Activated CD4-positive, alpha-beta T cell treated with anti-CD3 and anti-CD28 coated beads for 4 hours (primary cell): ENCODE results near the gene PCDH11Y.
"Not testable (repeated sequence)": the region's sequence is repeated elsewhere in the genome, so short reads cannot be mapped to it uniquely, and the experiment has no call there.

Experiments used
- DNase-seq, 2 donors: peaks; one replicate each; pipeline ENCODE4 v3.0.0-alpha.2; 2020

PCDH11Y gene, protein sequence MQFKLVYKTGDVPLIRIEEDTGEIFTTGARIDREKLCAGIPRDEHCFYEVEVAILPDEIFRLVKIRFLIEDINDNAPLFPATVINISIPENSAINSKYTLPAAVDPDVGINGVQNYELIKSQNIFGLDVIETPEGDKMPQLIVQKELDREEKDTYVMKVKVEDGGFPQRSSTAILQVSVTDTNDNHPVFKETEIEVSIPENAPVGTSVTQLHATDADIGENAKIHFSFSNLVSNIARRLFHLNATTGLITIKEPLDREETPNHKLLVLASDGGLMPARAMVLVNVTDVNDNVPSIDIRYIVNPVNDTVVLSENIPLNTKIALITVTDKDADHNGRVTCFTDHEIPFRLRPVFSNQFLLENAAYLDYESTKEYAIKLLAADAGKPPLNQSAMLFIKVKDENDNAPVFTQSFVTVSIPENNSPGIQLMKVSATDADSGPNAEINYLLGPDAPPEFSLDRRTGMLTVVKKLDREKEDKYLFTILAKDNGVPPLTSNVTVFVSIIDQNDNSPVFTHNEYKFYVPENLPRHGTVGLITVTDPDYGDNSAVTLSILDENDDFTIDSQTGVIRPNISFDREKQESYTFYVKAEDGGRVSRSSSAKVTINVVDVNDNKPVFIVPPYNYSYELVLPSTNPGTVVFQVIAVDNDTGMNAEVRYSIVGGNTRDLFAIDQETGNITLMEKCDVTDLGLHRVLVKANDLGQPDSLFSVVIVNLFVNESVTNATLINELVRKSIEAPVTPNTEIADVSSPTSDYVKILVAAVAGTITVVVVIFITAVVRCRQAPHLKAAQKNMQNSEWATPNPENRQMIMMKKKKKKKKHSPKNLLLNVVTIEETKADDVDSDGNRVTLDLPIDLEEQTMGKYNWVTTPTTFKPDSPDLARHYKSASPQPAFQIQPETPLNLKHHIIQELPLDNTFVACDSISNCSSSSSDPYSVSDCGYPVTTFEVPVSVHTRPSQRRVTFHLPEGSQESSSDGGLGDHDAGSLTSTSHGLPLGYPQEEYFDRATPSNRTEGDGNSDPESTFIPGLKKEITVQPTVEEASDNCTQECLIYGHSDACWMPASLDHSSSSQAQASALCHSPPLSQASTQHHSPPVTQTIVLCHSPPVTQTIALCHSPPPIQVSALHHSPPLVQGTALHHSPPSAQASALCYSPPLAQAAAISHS (N-terminal part only)

DNA sequence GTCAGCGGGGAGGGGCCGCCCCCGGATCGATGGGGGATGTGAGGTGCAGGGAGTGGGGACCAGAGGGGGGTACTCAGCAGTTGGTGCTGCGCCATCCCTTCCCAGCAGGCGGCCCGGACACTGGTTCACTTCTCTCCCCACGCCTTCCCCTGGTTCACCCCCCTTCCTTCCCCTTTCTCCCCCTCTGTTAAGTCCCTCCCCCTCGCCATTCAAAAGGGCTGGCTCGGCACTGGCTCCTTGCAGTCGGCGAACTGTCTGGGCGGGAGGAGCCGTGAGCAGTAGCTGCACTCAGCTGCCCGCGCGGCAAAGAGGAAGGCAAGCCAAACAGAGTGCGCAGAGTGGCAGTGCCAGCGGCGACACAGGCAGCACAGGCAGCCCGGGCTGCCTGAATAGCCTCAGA lies at the start of gene PCDH11Y:
Gene PCDH11Y, plus strand, starts transcription at position 240 of the 400 bp plus-strand sequence. CDS start 56,804 bp downstream, outside the sequence.
- DNase-seq, result not testable (repeated sequence)

DNA sequence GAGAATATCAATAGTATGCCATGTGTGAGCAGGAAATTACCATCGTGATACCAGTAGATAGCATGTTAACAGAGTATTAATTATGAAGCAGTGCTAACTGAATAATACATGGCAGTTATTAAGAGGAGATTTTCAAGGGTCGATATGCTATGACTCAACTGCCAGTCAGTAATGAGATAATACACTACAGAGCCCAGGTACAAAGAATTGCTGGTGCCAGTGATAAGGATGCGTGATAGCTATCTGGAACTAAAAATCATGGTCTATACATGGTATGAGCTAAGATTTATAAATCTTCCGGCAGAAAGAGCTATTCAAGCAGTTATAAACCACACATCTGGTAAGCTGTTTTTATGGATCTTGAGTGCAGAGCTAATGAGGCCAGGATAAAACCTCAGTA lies 32.2 kb upstream of the PCDH11Y start:
- DNase-seq, result not testable (repeated sequence)

DNA sequence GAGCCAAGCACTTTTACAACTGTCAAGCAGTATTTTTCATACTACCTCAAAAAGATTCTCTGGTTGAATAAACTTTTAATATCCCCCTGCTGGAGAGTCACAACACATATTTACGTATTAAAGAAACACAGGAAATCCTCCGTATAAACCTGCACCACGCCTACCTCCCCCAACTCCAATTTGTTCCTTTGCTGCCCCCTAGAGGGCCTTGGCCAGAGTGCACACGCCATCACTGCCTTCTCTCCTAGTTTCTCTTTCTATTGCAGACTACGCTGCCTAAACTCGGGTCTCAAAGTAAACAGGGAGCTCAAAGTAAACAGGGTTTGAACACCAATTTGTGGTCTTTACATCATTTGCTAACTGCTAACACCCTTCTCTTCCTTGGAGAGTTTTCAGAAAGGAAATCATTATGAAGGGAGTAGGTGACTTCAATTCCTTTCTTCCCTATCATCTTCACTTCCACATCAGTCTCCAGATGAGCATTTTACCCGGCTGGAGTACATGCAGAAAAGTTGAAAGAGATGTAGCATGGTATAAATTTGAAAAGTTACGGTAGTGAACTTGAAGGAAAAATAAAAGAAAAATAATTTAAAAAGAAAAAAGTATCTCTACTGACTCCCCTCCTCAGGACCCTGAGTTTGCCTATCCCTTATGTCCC lies 8.2 kb upstream of the PCDH11Y start:
- DNase-seq, result not testable (repeated sequence)

DNA sequence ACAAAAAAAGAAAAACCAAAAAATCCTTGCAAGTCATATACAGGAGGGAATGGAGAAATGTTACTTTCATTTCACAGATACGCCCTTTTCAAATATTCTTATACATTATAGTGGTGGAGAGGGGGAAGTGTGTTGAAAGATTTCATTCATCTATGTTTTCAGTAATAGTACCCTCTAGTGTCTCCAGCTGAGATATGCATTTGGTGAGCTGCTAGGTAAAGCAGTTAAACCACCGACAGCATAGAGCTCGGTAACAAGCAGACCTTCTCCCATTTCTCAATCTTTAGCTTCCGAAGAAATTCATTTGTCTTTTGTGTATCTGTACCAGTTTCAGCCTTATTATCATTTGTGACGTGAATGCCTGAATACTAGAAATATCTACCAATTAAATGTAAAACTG lies 5.2 kb upstream of the PCDH11Y start:
- DNase-seq, result not testable (repeated sequence)

DNA sequence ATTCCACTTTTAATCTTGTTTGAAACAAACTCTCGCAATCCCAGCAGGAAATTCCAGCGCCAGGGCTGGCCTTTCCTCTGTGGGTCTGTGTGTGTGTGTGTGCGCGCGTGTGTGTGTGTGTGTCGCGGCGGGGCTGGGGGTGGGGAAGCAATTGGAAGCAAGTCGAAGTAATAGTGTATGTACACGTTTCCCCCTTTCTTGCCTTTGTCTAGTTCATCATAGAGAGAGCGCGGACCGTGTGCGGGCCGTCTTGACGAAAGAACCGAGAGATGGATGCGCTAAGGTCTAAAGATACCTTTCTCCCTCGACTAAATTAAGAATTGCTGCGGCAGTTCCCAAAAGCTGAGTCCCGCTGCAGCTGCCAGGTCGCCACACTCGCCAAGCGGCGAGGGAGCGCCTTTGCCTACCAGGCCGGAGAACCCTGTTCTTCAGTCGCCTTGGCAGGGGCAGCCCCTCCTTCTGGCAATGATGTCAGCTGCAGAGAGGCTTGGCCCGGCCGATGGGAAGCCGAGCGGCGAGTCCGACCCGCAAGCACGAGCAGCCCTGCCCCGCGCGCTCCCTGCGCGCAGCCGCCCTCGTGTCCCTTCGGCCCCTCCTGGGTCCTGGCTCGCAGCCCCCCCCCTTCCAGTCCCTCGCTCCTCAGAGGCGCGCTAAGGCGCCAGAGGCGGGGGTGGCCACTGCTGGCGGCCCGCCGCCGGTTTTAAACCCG lies 2.5 kb downstream of the PCDH11Y start:
- DNase-seq, result not testable (repeated sequence)

DNA sequence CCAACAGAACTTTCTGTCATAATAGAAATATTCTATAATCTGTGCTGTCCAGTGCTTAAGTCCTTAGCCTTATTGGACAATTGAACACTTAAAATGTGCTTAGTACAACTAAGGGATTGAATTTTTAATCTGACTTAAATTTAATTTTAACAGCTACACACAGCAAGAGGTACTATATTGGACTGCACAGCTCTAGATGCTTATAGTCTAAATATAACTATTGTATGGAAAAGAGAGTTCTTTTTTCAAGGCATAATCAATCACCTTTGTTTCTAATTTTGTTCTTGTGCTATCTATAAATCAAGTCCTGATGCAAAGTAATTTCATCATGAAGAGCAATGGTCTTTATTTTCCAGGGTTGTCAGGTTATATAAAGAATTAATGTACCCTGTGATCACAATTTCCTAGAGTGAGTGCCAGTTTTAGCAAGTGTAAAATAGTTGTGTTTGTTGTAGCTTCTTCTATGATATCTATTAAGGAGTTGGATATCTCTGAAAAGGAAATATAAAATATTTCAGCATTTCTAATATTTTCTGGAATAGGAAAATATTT lies 39.0 kb downstream of the PCDH11Y start:
- not testable (repeated sequence) for DNase-seq

DNA sequence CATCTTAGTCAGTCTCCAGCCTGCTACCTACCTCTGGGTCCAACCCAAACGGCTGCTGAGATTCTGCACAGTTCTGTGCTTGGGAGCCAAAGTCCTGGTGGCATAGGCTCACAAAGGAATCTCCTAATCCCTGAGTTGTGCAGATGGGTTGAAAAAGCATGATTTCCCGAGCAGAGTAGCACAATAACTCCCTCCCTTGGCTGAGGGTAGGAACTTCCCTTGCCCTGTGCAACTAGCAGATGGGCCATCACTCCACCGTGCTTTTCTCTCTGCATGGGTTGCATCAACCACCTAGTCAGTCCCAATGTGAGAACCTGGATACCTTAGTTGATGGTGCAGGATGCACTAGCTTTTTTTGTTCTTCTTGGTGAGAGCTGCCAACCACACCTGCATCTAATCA lies 82.9 kb downstream of the PCDH11Y start:
- DNase-seq, result not testable (repeated sequence)

DNA sequence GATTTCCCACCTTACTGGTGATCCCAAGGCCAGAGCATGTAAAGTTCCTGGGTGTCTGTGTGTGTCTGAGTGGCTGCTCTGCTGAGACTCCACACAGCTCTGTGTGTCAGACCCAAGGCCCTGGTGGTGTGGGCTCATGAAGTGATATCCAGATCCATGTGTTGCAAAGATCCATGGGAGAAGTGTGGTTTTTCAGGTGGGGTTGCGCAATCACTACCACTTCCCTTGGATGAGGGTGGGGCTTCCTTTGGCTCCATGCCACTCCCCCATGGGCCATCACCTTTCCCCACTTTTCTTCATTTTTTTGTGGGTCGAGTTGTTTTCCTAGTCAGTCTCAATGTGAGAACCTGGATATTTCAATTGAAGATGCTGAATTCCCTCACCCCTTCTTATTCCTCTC lies 182.9 kb downstream of the PCDH11Y start:
- DNase-seq, result not testable (repeated sequence)

DNA sequence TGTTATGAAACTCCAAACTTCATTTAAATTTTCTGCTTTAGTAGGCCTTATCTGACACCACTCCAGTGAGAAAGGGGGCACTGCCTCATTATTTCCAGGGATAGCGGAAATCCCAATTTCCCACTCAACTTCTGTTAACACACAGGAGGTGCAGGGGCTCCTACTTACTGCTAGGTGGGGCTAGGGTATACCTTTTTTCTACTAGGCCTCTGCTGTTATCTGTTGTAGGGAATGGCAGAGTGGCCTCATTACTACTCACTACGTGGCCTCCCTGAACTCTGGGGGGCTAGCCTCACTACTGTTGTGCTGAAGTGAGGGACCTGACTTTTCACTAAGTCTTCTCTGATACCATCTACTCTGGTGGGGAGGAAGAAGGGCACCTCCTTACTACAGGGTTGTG lies 215.0 kb downstream of the PCDH11Y start:
- DNase-seq, result not testable (repeated sequence)

DNA sequence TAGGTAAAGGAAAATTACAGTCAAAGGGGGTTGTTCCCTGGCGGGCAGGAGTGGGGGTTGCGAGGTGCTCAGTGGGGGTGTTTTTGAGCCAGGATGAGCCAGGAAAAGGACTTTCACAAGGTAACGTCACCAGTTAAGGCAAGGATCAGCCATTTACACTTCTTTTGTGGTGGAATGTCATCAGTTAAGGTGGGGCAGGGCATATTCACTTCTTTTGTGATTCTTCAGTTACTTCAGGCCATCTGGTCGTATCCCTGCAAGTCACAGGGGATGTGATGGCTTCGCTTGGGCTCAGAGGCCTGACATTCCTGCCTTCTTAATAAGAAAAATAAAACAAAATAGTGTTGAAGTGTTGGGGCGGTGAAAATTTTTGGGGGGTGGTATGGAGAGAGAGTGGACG lies 324.8 kb downstream of the PCDH11Y start:
- not testable (repeated sequence) for DNase-seq

DNA sequence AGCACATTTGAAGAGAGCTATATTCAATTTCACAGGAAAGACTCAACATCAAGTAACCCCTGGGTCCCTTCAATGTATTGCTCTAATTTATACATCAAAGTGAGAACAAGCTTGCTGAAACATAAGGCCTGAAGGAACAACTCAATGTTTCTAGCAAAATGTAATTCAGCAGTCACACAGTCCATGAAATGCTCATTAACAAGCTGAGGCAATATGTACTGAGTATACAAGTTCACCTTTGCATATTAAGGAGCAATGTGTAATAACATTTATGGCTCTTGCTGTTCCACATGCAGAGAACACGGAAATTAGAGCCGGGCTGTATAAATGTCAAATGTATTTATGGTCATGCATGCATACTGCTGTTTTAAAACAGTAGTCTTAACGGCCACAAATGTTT lies 342.1 kb downstream of the PCDH11Y start:
- not testable (repeated sequence) for DNase-seq

DNA sequence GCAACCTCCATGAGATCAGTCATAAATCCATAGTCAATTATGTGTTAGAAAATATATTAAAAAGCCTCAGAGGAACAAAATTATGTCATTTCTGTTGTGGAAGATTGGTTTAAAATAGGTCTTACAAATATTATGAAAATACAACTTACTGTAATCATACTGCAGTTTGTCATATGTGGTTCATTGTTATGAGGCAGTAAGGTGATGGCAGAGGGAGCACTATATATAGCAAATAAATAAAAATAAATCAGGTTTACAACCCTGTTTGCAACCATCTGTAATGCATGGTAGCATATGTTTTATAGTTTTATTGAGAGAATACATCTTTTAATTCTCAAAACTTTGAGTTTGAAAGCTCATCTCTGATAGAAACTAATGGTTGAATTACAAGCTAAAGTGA lies 543.6 kb downstream of the PCDH11Y start:
- DNase-seq, result not testable (repeated sequence)

DNA sequence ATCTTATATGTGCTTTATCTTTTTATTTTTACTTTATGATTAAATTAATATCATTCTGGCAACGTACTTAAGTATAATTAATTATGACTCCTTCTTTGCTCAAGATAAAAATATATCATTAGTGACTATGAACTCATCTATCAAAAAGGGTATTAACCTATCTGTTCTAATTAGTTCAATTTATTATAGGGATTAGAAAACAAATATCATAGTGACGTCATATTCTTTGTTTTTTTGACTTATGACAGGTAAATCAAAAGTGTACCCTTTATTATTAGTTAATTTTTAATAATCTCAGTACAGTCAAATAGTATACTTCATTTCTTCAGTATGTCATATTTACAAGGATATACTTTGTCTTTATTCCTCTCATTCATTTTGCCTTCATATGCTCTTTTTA lies 638.5 kb downstream of the PCDH11Y start:
- not testable (repeated sequence) for DNase-seq

DNA sequence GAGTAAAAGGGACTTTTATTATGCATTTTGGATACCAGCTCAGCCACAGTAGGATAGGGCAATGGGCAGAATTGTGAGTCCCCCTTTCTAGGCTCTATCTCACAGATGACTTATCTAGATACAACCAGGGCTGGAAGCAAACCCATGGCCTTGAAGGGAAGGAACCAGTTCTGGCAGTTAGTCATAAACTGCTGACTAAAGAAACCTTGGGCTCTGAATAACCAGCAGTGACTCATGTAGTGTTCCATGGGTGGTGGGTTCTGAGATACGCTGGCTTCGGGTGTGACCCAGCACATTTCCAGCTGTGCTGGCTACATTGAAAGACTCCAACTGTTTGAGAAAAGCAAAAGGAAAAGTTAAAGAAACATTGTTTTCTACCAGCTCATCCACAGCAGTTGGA lies 679.2 kb downstream of the PCDH11Y start:
- not testable (repeated sequence) for DNase-seq

DNA sequence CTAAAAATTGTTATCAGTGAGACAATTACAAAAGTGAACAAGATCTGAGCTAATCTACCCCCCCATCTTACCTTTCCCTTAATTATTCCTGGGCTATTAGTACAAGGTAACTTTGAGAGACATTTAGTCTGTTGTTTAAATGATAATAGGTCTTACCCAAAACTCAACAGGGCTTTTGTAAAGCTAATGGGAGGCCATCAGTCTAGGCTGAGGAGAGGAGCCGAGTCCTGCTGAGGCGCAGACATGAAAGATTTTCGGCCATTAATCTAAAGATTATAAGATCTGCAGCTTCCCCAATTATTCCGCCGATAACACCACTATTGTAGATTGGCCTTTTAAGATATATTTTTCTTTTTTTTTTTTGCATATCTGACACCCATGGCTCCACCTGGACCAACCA lies 708.6 kb downstream of the PCDH11Y start:
- DNase-seq, result not testable (repeated sequence)

DNA sequence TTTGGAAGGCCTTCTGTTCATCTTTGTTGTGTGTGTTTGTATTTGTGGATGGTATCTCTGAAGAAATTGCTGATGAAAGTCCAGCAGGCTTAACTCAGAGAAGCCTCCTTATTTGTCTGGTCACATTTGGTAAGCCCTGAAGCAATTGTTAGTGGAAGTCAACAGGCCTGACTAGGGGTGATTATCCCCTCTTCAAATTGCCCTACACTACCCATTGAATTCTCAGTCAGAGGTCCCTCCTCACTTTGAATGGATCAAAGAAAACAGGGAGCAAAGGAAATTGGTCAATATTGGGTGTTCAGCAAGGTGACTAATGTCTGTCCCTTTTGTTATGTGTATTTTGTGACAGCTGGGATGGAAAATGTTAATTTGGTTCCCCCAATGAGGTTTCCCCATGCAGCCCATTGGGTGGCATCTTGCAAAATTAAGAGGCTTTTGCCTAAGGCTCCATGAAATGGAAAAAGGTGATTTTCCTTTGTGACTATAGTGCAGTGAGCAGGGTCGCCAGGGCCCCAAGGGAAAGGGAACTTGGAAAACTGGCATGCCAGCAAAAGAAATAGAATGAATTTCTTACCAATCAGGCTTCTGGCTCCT lies 709.8 kb downstream of the PCDH11Y start:
- not testable (repeated sequence) for DNase-seq

DNA sequence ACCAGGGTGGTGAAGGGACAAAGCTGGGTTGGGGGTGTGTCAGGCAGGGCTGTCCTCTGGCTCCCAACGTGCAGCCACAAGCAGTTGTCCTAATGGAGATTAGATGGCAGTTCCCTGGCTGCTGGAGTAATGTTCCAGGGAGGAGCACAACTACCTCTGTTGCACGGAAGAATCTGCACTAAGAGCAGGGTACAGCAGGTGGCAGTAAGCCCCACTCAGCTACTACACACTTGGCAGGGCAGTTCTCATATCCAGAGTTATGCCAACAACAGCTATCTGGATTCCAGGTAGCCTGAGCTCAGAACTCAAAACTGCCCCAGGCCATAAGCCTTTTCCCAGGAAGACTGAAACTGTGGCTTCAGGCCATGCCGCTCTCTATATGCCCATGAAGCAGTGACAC lies 761.3 kb downstream of the PCDH11Y start:
- DNase-seq, result not testable (repeated sequence)

DNA sequence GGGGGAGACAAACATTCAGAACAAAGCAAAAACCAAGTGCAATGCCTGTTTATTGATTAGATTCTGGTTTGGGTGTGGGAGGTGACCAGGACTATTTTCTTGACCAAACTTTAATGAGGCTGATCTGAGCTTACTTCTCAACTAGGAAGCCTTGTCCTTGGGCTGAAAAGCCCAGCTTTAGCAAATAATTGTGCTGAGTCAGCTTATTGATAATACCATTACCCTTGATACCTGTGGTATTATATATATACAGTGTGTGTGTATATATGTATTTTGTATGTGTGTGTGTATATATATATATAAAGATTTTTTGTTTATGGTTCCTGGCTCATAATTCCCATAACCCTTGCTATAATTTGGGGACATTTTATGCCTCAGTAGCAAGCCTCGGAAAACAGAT lies 776.4 kb downstream of the PCDH11Y start:
- DNase-seq, result not testable (repeated sequence)
